Liver (tissue), 3 donors: ENCODE data around the gene SLC16A5.

Source experiments
- EGR1 ChIP-seq, 2 donors: IDR thresholded peaks; 2 replicates each; pipeline ENCODE4 v1.6.1; 2016 to 2018; ENCODE audit warnings: antibody characterized with exemption in 2 of 2, low read depth in 2 of 2
- FOXA1 ChIP-seq: IDR thresholded peaks from 2 replicates; pipeline ENCODE4 v1.6.1; 2016; ENCODE audit warnings: antibody characterized with exemption
- FOXA2 ChIP-seq: IDR thresholded peaks from 2 replicates; pipeline ENCODE4 v1.6.1; 2016; ENCODE audit warnings: antibody characterized with exemption
- GABPA ChIP-seq, 2 donors: IDR thresholded peaks in 1 of 2; conservative IDR thresholded peaks in 1 of 2; 2 replicates each; pipeline ENCODE4 v1.6.1; 2016; ENCODE audit warnings: antibody characterized with exemption in 2 of 2, mild to moderate bottlenecking in 1 of 2, moderate library complexity in 1 of 2
- HNF4G ChIP-seq: IDR thresholded peaks from 2 replicates; pipeline ENCODE4 v1.6.1; 2016; ENCODE audit warnings: antibody characterized with exemption
- RAD21 ChIP-seq, 2 donors: IDR thresholded peaks; 2 replicates each; pipeline ENCODE4 v1.6.1; 2016; ENCODE audit warnings: antibody characterized with exemption in 2 of 2, mild to moderate bottlenecking in 2 of 2
- TAF1 ChIP-seq: conservative IDR thresholded peaks from 2 replicates; pipeline ENCODE4 v1.6.1; 2016; ENCODE audit warnings: antibody characterized with exemption, mild to moderate bottlenecking
- YY1 ChIP-seq: IDR thresholded peaks from 2 replicates; pipeline ENCODE4 v1.6.1; 2016; ENCODE audit warnings: antibody characterized with exemption, mild to moderate bottlenecking
- TF ChIP-seq, protein P1 (sequence below): IDR thresholded peaks from 2 replicates; pipeline ENCODE4 v1.6.1; 2016; ENCODE audit warnings: antibody characterized with exemption
- TF ChIP-seq, protein P2 (sequence below): fragments of 150-350 bp; IDR thresholded peaks from 2 replicates; pipeline ENCODE4 v1.5.1; 2017; ENCODE audit warnings: improper control_type of control experiment, low read depth, low read length; ENCODE audit not compliant: missing input control
- TF ChIP-seq, protein P3 (sequence below): IDR thresholded peaks from 2 replicates; pipeline ENCODE4 v1.6.1; 2016; ENCODE audit warnings: antibody characterized with exemption
- TF ChIP-seq, protein P4 (sequence below): IDR thresholded peaks from 2 replicates; pipeline ENCODE4 v1.6.1; 2016; ENCODE audit warnings: antibody characterized with exemption, mild to moderate bottlenecking
- TF ChIP-seq, protein P5 (sequence below): IDR thresholded peaks from 2 replicates; pipeline ENCODE4 v1.6.1; 2016; ENCODE audit warnings: antibody characterized with exemption
- donor health status: healthy.
- donor health status: healthy.

- TF ChIP-seq, protein P1, sequence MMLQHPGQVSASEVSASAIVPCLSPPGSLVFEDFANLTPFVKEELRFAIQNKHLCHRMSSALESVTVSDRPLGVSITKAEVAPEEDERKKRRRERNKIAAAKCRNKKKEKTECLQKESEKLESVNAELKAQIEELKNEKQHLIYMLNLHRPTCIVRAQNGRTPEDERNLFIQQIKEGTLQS: no peak
- TF ChIP-seq, protein P2, sequence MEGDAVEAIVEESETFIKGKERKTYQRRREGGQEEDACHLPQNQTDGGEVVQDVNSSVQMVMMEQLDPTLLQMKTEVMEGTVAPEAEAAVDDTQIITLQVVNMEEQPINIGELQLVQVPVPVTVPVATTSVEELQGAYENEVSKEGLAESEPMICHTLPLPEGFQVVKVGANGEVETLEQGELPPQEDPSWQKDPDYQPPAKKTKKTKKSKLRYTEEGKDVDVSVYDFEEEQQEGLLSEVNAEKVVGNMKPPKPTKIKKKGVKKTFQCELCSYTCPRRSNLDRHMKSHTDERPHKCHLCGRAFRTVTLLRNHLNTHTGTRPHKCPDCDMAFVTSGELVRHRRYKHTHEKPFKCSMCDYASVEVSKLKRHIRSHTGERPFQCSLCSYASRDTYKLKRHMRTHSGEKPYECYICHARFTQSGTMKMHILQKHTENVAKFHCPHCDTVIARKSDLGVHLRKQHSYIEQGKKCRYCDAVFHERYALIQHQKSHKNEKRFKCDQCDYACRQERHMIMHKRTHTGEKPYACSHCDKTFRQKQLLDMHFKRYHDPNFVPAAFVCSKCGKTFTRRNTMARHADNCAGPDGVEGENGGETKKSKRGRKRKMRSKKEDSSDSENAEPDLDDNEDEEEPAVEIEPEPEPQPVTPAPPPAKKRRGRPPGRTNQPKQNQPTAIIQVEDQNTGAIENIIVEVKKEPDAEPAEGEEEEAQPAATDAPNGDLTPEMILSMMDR: no peak
- TF ChIP-seq GABPA (IDR thresholded peaks at IDR 0.05 in 1 of 2, conservative IDR thresholded peaks at IDR 0.05 in 1 of 2): no peak
- TF ChIP-seq FOXA1: no peak
- TF ChIP-seq, protein P3, sequence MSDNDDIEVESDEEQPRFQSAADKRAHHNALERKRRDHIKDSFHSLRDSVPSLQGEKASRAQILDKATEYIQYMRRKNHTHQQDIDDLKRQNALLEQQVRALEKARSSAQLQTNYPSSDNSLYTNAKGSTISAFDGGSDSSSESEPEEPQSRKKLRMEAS: no peak
- TF ChIP-seq TAF1: no peak
- no peak for TF ChIP-seq RAD21 (IDR thresholded peaks at IDR 0.05)
- no peak for TF ChIP-seq YY1
- TF ChIP-seq, protein P4, sequence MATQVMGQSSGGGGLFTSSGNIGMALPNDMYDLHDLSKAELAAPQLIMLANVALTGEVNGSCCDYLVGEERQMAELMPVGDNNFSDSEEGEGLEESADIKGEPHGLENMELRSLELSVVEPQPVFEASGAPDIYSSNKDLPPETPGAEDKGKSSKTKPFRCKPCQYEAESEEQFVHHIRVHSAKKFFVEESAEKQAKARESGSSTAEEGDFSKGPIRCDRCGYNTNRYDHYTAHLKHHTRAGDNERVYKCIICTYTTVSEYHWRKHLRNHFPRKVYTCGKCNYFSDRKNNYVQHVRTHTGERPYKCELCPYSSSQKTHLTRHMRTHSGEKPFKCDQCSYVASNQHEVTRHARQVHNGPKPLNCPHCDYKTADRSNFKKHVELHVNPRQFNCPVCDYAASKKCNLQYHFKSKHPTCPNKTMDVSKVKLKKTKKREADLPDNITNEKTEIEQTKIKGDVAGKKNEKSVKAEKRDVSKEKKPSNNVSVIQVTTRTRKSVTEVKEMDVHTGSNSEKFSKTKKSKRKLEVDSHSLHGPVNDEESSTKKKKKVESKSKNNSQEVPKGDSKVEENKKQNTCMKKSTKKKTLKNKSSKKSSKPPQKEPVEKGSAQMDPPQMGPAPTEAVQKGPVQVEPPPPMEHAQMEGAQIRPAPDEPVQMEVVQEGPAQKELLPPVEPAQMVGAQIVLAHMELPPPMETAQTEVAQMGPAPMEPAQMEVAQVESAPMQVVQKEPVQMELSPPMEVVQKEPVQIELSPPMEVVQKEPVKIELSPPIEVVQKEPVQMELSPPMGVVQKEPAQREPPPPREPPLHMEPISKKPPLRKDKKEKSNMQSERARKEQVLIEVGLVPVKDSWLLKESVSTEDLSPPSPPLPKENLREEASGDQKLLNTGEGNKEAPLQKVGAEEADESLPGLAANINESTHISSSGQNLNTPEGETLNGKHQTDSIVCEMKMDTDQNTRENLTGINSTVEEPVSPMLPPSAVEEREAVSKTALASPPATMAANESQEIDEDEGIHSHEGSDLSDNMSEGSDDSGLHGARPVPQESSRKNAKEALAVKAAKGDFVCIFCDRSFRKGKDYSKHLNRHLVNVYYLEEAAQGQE: no peak
- TF ChIP-seq, protein P5, sequence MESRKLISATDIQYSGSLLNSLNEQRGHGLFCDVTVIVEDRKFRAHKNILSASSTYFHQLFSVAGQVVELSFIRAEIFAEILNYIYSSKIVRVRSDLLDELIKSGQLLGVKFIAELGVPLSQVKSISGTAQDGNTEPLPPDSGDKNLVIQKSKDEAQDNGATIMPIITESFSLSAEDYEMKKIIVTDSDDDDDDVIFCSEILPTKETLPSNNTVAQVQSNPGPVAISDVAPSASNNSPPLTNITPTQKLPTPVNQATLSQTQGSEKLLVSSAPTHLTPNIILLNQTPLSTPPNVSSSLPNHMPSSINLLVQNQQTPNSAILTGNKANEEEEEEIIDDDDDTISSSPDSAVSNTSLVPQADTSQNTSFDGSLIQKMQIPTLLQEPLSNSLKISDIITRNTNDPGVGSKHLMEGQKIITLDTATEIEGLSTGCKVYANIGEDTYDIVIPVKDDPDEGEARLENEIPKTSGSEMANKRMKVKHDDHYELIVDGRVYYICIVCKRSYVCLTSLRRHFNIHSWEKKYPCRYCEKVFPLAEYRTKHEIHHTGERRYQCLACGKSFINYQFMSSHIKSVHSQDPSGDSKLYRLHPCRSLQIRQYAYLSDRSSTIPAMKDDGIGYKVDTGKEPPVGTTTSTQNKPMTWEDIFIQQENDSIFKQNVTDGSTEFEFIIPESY: no peak
- TF ChIP-seq HNF4G: no peak
- no peak for TF ChIP-seq EGR1 (IDR thresholded peaks at IDR 0.05; ENCODE audit: low read depth in 2 of 2)
- no peak for TF ChIP-seq FOXA2
Measured at GRCh38 chr17:75079023-75079373, 8.8 kb upstream of the SLC16A5 start.
